Neuronal stem cell (in vitro differentiated cells): ENCODE results near the gene LAMA5.

Experiments used
- DNase-seq: peaks from one replicate; pipeline ENCODE4 v3.0.0-alpha.2; 2013; ENCODE audit warnings: low spot score
- H2AFZ ChIP-seq: one replicate; pipeline ENCODE4 v1.6.1; 2013; ENCODE audit warnings: mild to moderate bottlenecking, low read length, inconsistent platforms
- H2AK5ac ChIP-seq: 2 replicates; pipeline ENCODE4 v1.6.1; 2013; ENCODE audit warnings: low read depth, mild to moderate bottlenecking, inconsistent platforms, low read length, moderate library complexity, mixed read lengths
- H2BK120ac ChIP-seq: 2 replicates; pipeline ENCODE4 v1.6.1; 2013; ENCODE audit warnings: low read depth, mild to moderate bottlenecking, inconsistent platforms, low read length, moderate library complexity, mixed read lengths
- H2BK12ac ChIP-seq: one replicate; pipeline ENCODE4 v1.6.1; 2013; ENCODE audit warnings: low read length, inconsistent platforms
- H2BK15ac ChIP-seq: 2 replicates; pipeline ENCODE4 v1.6.1; 2013; ENCODE audit warnings: mild to moderate bottlenecking, low read length, inconsistent platforms, mixed read lengths
- H2BK5ac ChIP-seq: one replicate; pipeline ENCODE4 v1.6.1; 2013; ENCODE audit warnings: inconsistent platforms, mild to moderate bottlenecking, low read length, moderate library complexity
- H3K14ac ChIP-seq: one replicate; pipeline ENCODE4 v1.6.1; 2013; ENCODE audit warnings: low read length, inconsistent platforms
- H3K18ac ChIP-seq: 2 replicates; pipeline ENCODE4 v1.6.1; 2013; ENCODE audit warnings: low read length, inconsistent platforms
- H3K23ac ChIP-seq: 2 replicates; pipeline ENCODE4 v1.6.1; 2013; ENCODE audit warnings: low read depth, mild to moderate bottlenecking, mixed read lengths, low read length, inconsistent platforms; ENCODE audit not compliant: poor library complexity
- H3K27ac ChIP-seq: replicated peaks from 3 replicates; pipeline ENCODE4 v1.5.1; 2013; ENCODE audit warnings: low read length, inconsistent platforms
- H3K27me3 ChIP-seq, 3 experiments: 2 replicates each; pipeline ENCODE4 v1.6.1; 2013; ENCODE audit warnings: low read length in 3 of 3, mild to moderate bottlenecking in 2 of 3, inconsistent platforms in 1 of 3, low read depth in 1 of 3, mixed read lengths in 1 of 3, moderate library complexity in 1 of 3; ENCODE audit not compliant: control insufficient read depth in 3 of 3, insufficient read depth in 3 of 3
- H3K36me3 ChIP-seq, 2 donors: replicated peaks in 1 of 2; 2 replicates each; pipeline ENCODE4 v1.6.1; 2013; ENCODE audit warnings: low read length in 2 of 2; ENCODE audit not compliant: control insufficient read depth in 2 of 2, insufficient read depth in 2 of 2
- H3K4ac ChIP-seq: 2 replicates; pipeline ENCODE4 v1.6.1; 2013; ENCODE audit warnings: inconsistent platforms, mild to moderate bottlenecking, low read length, moderate library complexity
- H3K4me1 ChIP-seq, 2 donors: 1 replicate in 1 of 2; 2 replicates in 1 of 2; pipeline ENCODE4 v1.6.1; 2013; ENCODE audit warnings: low read length in 2 of 2, low read depth in 1 of 2; ENCODE audit not compliant: control insufficient read depth in 2 of 2, insufficient read depth in 1 of 2
- H3K4me2 ChIP-seq: one replicate; pipeline ENCODE4 v1.6.1; 2013; ENCODE audit warnings: mild to moderate bottlenecking, low read length, inconsistent platforms; ENCODE audit not compliant: insufficient read depth, poor library complexity, severe bottlenecking
- H3K4me3 ChIP-seq, 2 donors: 2 replicates each; pipeline ENCODE4 v1.5.1; 2013; ENCODE audit warnings: low read length in 2 of 2, mild to moderate bottlenecking in 2 of 2, inconsistent platforms in 1 of 2, moderate library complexity in 1 of 2
- H3K79me1 ChIP-seq: one replicate; pipeline ENCODE4 v1.6.1; 2013; ENCODE audit warnings: low read depth, mild to moderate bottlenecking, inconsistent platforms, low read length, moderate library complexity
- H3K9ac ChIP-seq: one replicate; pipeline ENCODE4 v1.6.1; 2013; ENCODE audit warnings: mild to moderate bottlenecking, low read depth, low read length, inconsistent platforms; ENCODE audit not compliant: poor library complexity
- H3K9me3 ChIP-seq, 2 donors: replicated peaks in 1 of 2; 2 replicates each; pipeline versions ENCODE3 to v1.6.1; 2013; ENCODE audit warnings: low read length in 2 of 2, mild to moderate bottlenecking in 2 of 2, inconsistent platforms in 1 of 2, low read depth in 1 of 2, mixed read lengths in 1 of 2, moderate library complexity in 1 of 2; ENCODE audit not compliant: control insufficient read depth in 2 of 2, insufficient read depth in 1 of 2
- H4K8ac ChIP-seq: one replicate; pipeline ENCODE4 v1.6.1; 2013; ENCODE audit warnings: low read depth, mild to moderate bottlenecking, inconsistent platforms, low read length, moderate library complexity
- H4K91ac ChIP-seq: one replicate; pipeline ENCODE4 v1.6.1; 2013; ENCODE audit warnings: low read length, low read depth, mild to moderate bottlenecking, inconsistent platforms; ENCODE audit not compliant: poor library complexity
- WGBS, 2 donors: extraction: QIAGEN DNeasy Blood & Tissue Kit; methylation state at CpG; one replicate each; pipeline ENCODE4 v1.1.7; 2013; ENCODE audit warnings: missing lambda C conversion rate in 2 of 2, mixed read lengths in 1 of 2; ENCODE audit not compliant: insufficient read length in 2 of 2, insufficient replicate concordance in 1 of 2; ENCODE audit errors: extremely low coverage in 2 of 2; 5-methylcytosine and 5-hydroxymethylcytosine counted together

The LAMA5 gene

GRCh38 chr20:62289898-62290297, 77.2 kb downstream of the LAMA5 start:
- H2BK5ac ChIP-seq = no peak overlapping the region
- no peaks in the 10 kb centered on the region for H3K79me1 ChIP-seq
- no peak overlapping the region for H2BK15ac ChIP-seq
- H3K36me3 ChIP-seq = peaks cover 33 to 74% of the 10 kb centered on the region in 2 donors
- H4K8ac ChIP-seq = no peak overlapping the region
- no peak overlapping the region for H3K23ac ChIP-seq
- H3K18ac ChIP-seq = no peak overlapping the region
- no peak overlapping the region for H4K91ac ChIP-seq
- H3K14ac ChIP-seq = no peak overlapping the region
- no peak overlapping the region for H3K4me3 ChIP-seq
- no peak overlapping the region for H3K4me2 ChIP-seq
- no CpG with 5 or more reads among the region's 8 CpGs for whole genome bisulfite sequencing, 2 donors
- no peak overlapping the region for H2BK12ac ChIP-seq
- no peak overlapping the region for H2BK120ac ChIP-seq
- no peak overlapping the region for H3K27ac ChIP-seq
- no peaks in the 10 kb centered on the region for H3K27me3 ChIP-seq
- H2AFZ ChIP-seq = no peak overlapping the region
- no peak for DNase-seq
- H3K9ac ChIP-seq = no peak overlapping the region
- H3K4ac ChIP-seq = no peak overlapping the region
- no peak overlapping the region for H2AK5ac ChIP-seq
- H3K4me1 ChIP-seq = no peaks in the 10 kb centered on the region
- peaks cover 0 to 7% of the 10 kb centered on the region in 2 donors for H3K9me3 ChIP-seq

- H4K8ac ChIP-seq = no peak overlapping the region
- no peak overlapping the region for H2AFZ ChIP-seq
- no peak overlapping the region for H3K9ac ChIP-seq
- H3K9me3 ChIP-seq = peaks cover 0 to 7% of the 10 kb centered on the region in 2 donors
- WGBS, 2 donors = no CpG with 5 or more reads among the region's 14 CpGs
- no peak for DNase-seq
- no peaks in the 10 kb centered on the region for H3K4me1 ChIP-seq
- H2BK15ac ChIP-seq = no peak overlapping the region
- H2BK12ac ChIP-seq = no peak overlapping the region
- H3K27ac ChIP-seq = no peak overlapping the region
- no peak overlapping the region for H3K4me3 ChIP-seq
- no peaks in the 10 kb centered on the region for H3K27me3 ChIP-seq
- no peak overlapping the region for H2AK5ac ChIP-seq
- H3K18ac ChIP-seq = no peak overlapping the region
- H3K23ac ChIP-seq = peak overlapping the region; percentile 73
- no peaks in the 10 kb centered on the region for H3K79me1 ChIP-seq
- no peak overlapping the region for H2BK120ac ChIP-seq
- H4K91ac ChIP-seq = no peak overlapping the region
- H3K14ac ChIP-seq = no peak overlapping the region
- no peak overlapping the region for H3K4me2 ChIP-seq
- H2BK5ac ChIP-seq = no peak overlapping the region
- peaks cover 30 to 76% of the 10 kb centered on the region in 2 donors for H3K36me3 ChIP-seq
- H3K4ac ChIP-seq = no peak overlapping the region
Measured at GRCh38 chr20:62289131-62289530, 78.0 kb downstream of the LAMA5 start.

GRCh38 chr20:62288535-62289105, 78.5 kb downstream of the LAMA5 start:
- WGBS, 2 donors = no CpG with 5 or more reads among the region's 15 CpGs
- peaks cover 31 to 76% of the 10 kb centered on the region in 2 donors for H3K36me3 ChIP-seq

GRCh38 chr20:62287759-62288534, 79.2 kb downstream of the LAMA5 start:
- no peaks in the 10 kb centered on the region for H3K27me3 ChIP-seq
- no peak overlapping the region for H4K91ac ChIP-seq
- DNase-seq = no peak
- H2AK5ac ChIP-seq = no peak overlapping the region
- H2AFZ ChIP-seq = no peak overlapping the region
- WGBS, 2 donors = no CpG with 5 or more reads among the region's 12 CpGs
- no peaks in the 10 kb centered on the region for H3K4me1 ChIP-seq
- H2BK12ac ChIP-seq = no peak overlapping the region
- H3K9me3 ChIP-seq = peaks cover 0 to 7% of the 10 kb centered on the region in 2 donors
- no peak overlapping the region for H2BK15ac ChIP-seq
- H3K14ac ChIP-seq = no peak overlapping the region
- no peak overlapping the region for H3K4me3 ChIP-seq
- H3K18ac ChIP-seq = no peak overlapping the region
- H3K4me2 ChIP-seq = no peak overlapping the region
- no peak overlapping the region for H3K9ac ChIP-seq
- H3K23ac ChIP-seq = no peak overlapping the region
- no peak overlapping the region for H2BK5ac ChIP-seq
- H3K79me1 ChIP-seq = no peaks in the 10 kb centered on the region
- H3K36me3 ChIP-seq = peaks cover 30 to 78% of the 10 kb centered on the region in 2 donors
- no peak overlapping the region for H3K27ac ChIP-seq
- H2BK120ac ChIP-seq = no peak overlapping the region
- no peak overlapping the region for H3K4ac ChIP-seq
- no peak overlapping the region for H4K8ac ChIP-seq

More at GRCh38 chr20:62288535-62289105, 78.5 kb downstream of the LAMA5 start:
- Histone ChIP-seq H3K79me1 (no peaks in the 10 kb centered on the region), H3K4ac (no peak overlapping the region), H3K4me2 (no peak overlapping the region), H3K9ac (peak overlapping the region; percentile 50), H3K4me3 (no peak overlapping the region), H3K9me3 (peaks cover 0 to 7% of the 10 kb centered on the region in 2 donors), H2AFZ (no peak overlapping the region), H2BK12ac (no peak overlapping the region), H3K27me3 (no peaks in the 10 kb centered on the region), H3K23ac (no peak overlapping the region), H3K4me1 (no peaks in the 10 kb centered on the region), H4K91ac (no peak overlapping the region), H3K27ac (no peak overlapping the region), H2BK5ac (no peak overlapping the region), H2BK120ac (no peak overlapping the region), H2BK15ac (no peak overlapping the region), H2AK5ac (no peak overlapping the region), H4K8ac (peak overlapping the region; percentile 17), H3K14ac (no peak overlapping the region), H3K18ac (no peak overlapping the region)
- no peak for DNase-seq
